GM10248 (cell line): ENCODE data around the gene STAG1.

Experiments used
- CTCF ChIA-PET: fragments of 300-600 bp; sonication (Branson Sonifier 250); formaldehyde crosslinking; extraction: SDS; loops from one replicate; lab custom pipeline; 2021; ENCODE audit warnings: antibody characterized with exemption; lab: Yijun Ruan, JAX
- POLR2A ChIA-PET: fragments of 350-650 bp; sonication (Branson Sonifier 250); formaldehyde crosslinking; extraction: SDS; loops from one replicate; lab custom pipeline; 2020; ENCODE audit warnings: antibody characterized with exemption; lab: Yijun Ruan, JAX
- DNase-seq: peaks from one replicate; pipeline ENCODE4 v3.0.0; 2012; ENCODE audit errors: extremely low spot score
- CTCF ChIP-seq: IDR thresholded peaks from 2 replicates; pipeline ENCODE4 v1.5.1; 2012; ENCODE audit warnings: mild to moderate bottlenecking, low read depth; ENCODE audit errors: extremely low read depth, missing control alignments, control extremely low read depth

The STAG1 gene

GRCh38 chr3:136444581-136444980 is 307.6 kb downstream of the STAG1 start:
- DNase-seq: no peak
- TF ChIP-seq CTCF: no peak
- ChIA-PET CTCF (interaction anchor here (1.5 kb wide), 1 partner anchor 9 kb away, joined by 3 read pairs; no protein-coding TSS in a partner anchor), POLR2A (no interaction called here)

- DNase-seq: no peak
- POLR2A ChIA-PET: no interaction called here
- CTCF ChIA-PET: interaction anchor here (1.2 to 1.8 kb wide), 3 partner anchors 28 to 315 kb away, joined by 3 to 7 read pairs (median 5); partner anchors contain the start of gene STAG1
- no peak for TF ChIP-seq CTCF
Observed at GRCh38 chr3:136437043-136437442, 315.1 kb downstream of the STAG1 start.

- ChIA-PET CTCF (no interaction called here), POLR2A (no interaction called here)
- TF ChIP-seq CTCF: no peak
- no peak for DNase-seq
Observed at GRCh38 chr3:136434429-136434828, 317.7 kb downstream of the STAG1 start.

- ChIA-PET CTCF (interaction anchor here (1.1 to 1.4 kb wide), 3 partner anchors 9 to 16 kb away, joined by 3 read pairs; no protein-coding TSS in a partner anchor), POLR2A (no interaction called here)
- no peak for TF ChIP-seq CTCF
- DNase-seq: no peak
Observed at GRCh38 chr3:136432685-136433084, 319.5 kb downstream of the STAG1 start.

GRCh38 chr3:136428167-136428566 is 324.0 kb downstream of the STAG1 start:
- TF ChIP-seq CTCF: no peak
- DNase-seq: no peak
- CTCF ChIA-PET: no interaction called here
- POLR2A ChIA-PET: no interaction called here

GRCh38 chr3:136427236-136427635 is 324.9 kb downstream of the STAG1 start:
- POLR2A ChIA-PET: no interaction called here
- CTCF ChIA-PET: no interaction called here
- DNase-seq: no peak
- TF ChIP-seq CTCF: no peak
